Activated naive CD4-positive, alpha-beta T cell treated with anti-CD3 and anti-CD28 coated beads, Interleukin-2, amount 10 ng/mL, durations not matched to agents 7 days and 5 days (primary cell): Measurements from ENCODE around the gene CSF2.
A peak's percentile ranks its signal among the peaks of the same experiment; 100 is the strongest.

ENCODE experiments used
- CTCF ChIA-PET: fragments of 350-600 bp; sonication (Branson Sonifier 250); formaldehyde crosslinking; loops from one replicate; lab custom pipeline; 2021; ENCODE audit warnings: antibody characterized with exemption; lab: Charles Lee
- DNase-seq: peaks from one replicate; pipeline ENCODE4 v3.0.0-alpha.2; 2020
- H3K27ac Mint-ChIP-seq: one replicate; pipeline ENCODE4 v1.8.0; 2021; ENCODE audit warnings: mild to moderate bottlenecking, moderate library complexity, mixed read lengths
- H3K27me3 Mint-ChIP-seq: one replicate; pipeline ENCODE4 v1.8.0; 2021; ENCODE audit warnings: mild to moderate bottlenecking, mixed read lengths
- H3K36me3 Mint-ChIP-seq: one replicate; pipeline ENCODE4 v1.8.0; 2021; ENCODE audit warnings: mixed read lengths
- H3K4me1 Mint-ChIP-seq: one replicate; pipeline ENCODE4 v1.8.0; 2021; ENCODE audit warnings: mixed read lengths
- H3K4me3 Mint-ChIP-seq: one replicate; pipeline ENCODE4 v1.8.0; 2021; ENCODE audit warnings: mild to moderate bottlenecking, moderate library complexity, mixed read lengths
- H3K9me3 Mint-ChIP-seq: one replicate; pipeline ENCODE4 v1.8.0; 2021; ENCODE audit warnings: mixed read lengths

CSF2 gene

GRCh38 chr5:132067451-132067850, 6.1 kb upstream of the CSF2 start:
- DNase-seq = no peak
- H3K4me3 Mint-ChIP-seq = no peak overlapping the region
- CTCF ChIA-PET = interaction anchor here (1.0 to 3.4 kb wide), 3 partner anchors 67 to 123 kb away, joined by 4 to 16 read pairs (median 9); no protein-coding TSS in a partner anchor

GRCh38 chr5:132067941-132068808, 5.4 kb upstream of the CSF2 start:
- Mint-ChIP-seq H3K27me3 (peaks cover 50% of the 10 kb centered on the region), H3K4me1 (peaks cover 19% of the 10 kb centered on the region), H3K36me3 (no peaks in the 10 kb centered on the region), H3K4me3 (no peak overlapping the region), H3K9me3 (no peaks in the 10 kb centered on the region), H3K27ac (no peak overlapping the region)
- DNase-seq = no peak
- CTCF ChIA-PET = no interaction called here

More at GRCh38 chr5:132067451-132067850, 6.1 kb upstream of the CSF2 start:
- H3K4me1 Mint-ChIP-seq = peaks cover 22% of the 10 kb centered on the region
- H3K9me3 Mint-ChIP-seq = no peaks in the 10 kb centered on the region
- no peaks in the 10 kb centered on the region for H3K36me3 Mint-ChIP-seq
- peaks cover 49% of the 10 kb centered on the region for H3K27me3 Mint-ChIP-seq
- H3K27ac Mint-ChIP-seq = no peak overlapping the region

GRCh38 chr5:132069561-132069960, 4.0 kb upstream of the CSF2 start:
- CTCF ChIA-PET = interaction anchor here (0.7 kb wide), 1 partner anchor 266 kb away, joined by 3 read pairs; no protein-coding TSS in a partner anchor
- H3K4me1 Mint-ChIP-seq = peaks cover 17% of the 10 kb centered on the region

GRCh38 chr5:132069994-132070393, 3.6 kb upstream of the CSF2 start:
- DNase-seq = no peak

More at GRCh38 chr5:132069561-132069960, 4.0 kb upstream of the CSF2 start:
- peaks cover 45% of the 10 kb centered on the region for H3K27me3 Mint-ChIP-seq
- H3K36me3 Mint-ChIP-seq = no peaks in the 10 kb centered on the region
- no peak overlapping the region for H3K27ac Mint-ChIP-seq
- H3K9me3 Mint-ChIP-seq = no peaks in the 10 kb centered on the region
- no peak overlapping the region for H3K4me3 Mint-ChIP-seq
- DNase-seq = no peak

GRCh38 chr5:132070460-132071337, 2.9 kb upstream of the CSF2 start:
- CTCF ChIA-PET = no interaction called here
- no peak overlapping the region for H3K4me3 Mint-ChIP-seq
- no peak overlapping the region for H3K27ac Mint-ChIP-seq
- no peaks in the 10 kb centered on the region for H3K36me3 Mint-ChIP-seq
- H3K9me3 Mint-ChIP-seq = no peaks in the 10 kb centered on the region
- H3K4me1 Mint-ChIP-seq = peaks cover 16% of the 10 kb centered on the region
- peaks cover 42% of the 10 kb centered on the region for H3K27me3 Mint-ChIP-seq
- no peak for DNase-seq

More at GRCh38 chr5:132069994-132070393, 3.6 kb upstream of the CSF2 start:
- H3K27me3 Mint-ChIP-seq = peaks cover 42% of the 10 kb centered on the region
- H3K27ac Mint-ChIP-seq = no peak overlapping the region
- peaks cover 16% of the 10 kb centered on the region for H3K4me1 Mint-ChIP-seq
- CTCF ChIA-PET = interaction anchor here (0.7 kb wide), 1 partner anchor 265 kb away, joined by 3 read pairs; no protein-coding TSS in a partner anchor
- H3K9me3 Mint-ChIP-seq = no peaks in the 10 kb centered on the region
- H3K4me3 Mint-ChIP-seq = no peak overlapping the region
- H3K36me3 Mint-ChIP-seq = no peaks in the 10 kb centered on the region

- no peaks in the 10 kb centered on the region for H3K9me3 Mint-ChIP-seq
- peaks cover 17% of the 10 kb centered on the region for H3K4me1 Mint-ChIP-seq
- H3K4me3 Mint-ChIP-seq = no peak overlapping the region
- H3K36me3 Mint-ChIP-seq = no peaks in the 10 kb centered on the region
- peaks cover 36% of the 10 kb centered on the region for H3K27me3 Mint-ChIP-seq
- CTCF ChIA-PET = interaction anchor here (0.9 to 2.0 kb wide), 2 partner anchors 8 to 11 kb away, joined by 3 to 7 read pairs; no protein-coding TSS in a partner anchor
- no peak overlapping the region for H3K27ac Mint-ChIP-seq
- no peak for DNase-seq
Measured at GRCh38 chr5:132071338-132071707, 2.3 kb upstream of the CSF2 start.

GRCh38 chr5:132072070-132072469, 1.5 kb upstream of the CSF2 start:
- DNase-seq = no peak

GRCh38 chr5:132072528-132072927, 1.1 kb upstream of the CSF2 start:
- CTCF ChIA-PET = interaction anchor here (0.9 to 2.4 kb wide), 5 partner anchors 8 to 165 kb away, joined by 3 to 7 read pairs (median 7); no protein-coding TSS in a partner anchor
- Mint-ChIP-seq H3K27me3 (peaks cover 29% of the 10 kb centered on the region), H3K9me3 (no peaks in the 10 kb centered on the region), H3K4me1 (peaks cover 24% of the 10 kb centered on the region), H3K4me3 (no peak overlapping the region), H3K36me3 (no peaks in the 10 kb centered on the region), H3K27ac (no peak overlapping the region)
- DNase-seq = no peak

More at GRCh38 chr5:132072070-132072469, 1.5 kb upstream of the CSF2 start:
- Mint-ChIP-seq H3K27me3 (peaks cover 31% of the 10 kb centered on the region), H3K27ac (no peak overlapping the region), H3K9me3 (no peaks in the 10 kb centered on the region), H3K4me3 (no peak overlapping the region), H3K4me1 (peaks cover 21% of the 10 kb centered on the region), H3K36me3 (no peaks in the 10 kb centered on the region)
- CTCF ChIA-PET = interaction anchor here (0.9 to 2.4 kb wide), 5 partner anchors 9 to 166 kb away, joined by 3 to 7 read pairs (median 7); no protein-coding TSS in a partner anchor

GRCh38 chr5:132074091-132074771, 642 bp downstream of the CSF2 start:
- Mint-ChIP-seq H3K4me1 (peaks cover 24% of the 10 kb centered on the region), H3K27me3 (peaks cover 29% of the 10 kb centered on the region), H3K4me3 (no peak overlapping the region), H3K36me3 (no peaks in the 10 kb centered on the region), H3K9me3 (no peaks in the 10 kb centered on the region), H3K27ac (no peak overlapping the region)
- CTCF ChIA-PET = interaction anchor here (1.1 to 2.4 kb wide), 3 partner anchors 16 to 164 kb away, joined by 3 to 7 read pairs (median 5); no protein-coding TSS in a partner anchor
- no peak for DNase-seq

- Mint-ChIP-seq H3K27ac (no peak overlapping the region), H3K27me3 (peaks cover 25% of the 10 kb centered on the region), H3K4me1 (peaks cover 24% of the 10 kb centered on the region), H3K9me3 (no peaks in the 10 kb centered on the region), H3K4me3 (no peak overlapping the region), H3K36me3 (no peaks in the 10 kb centered on the region)
- peak; percentile 39 for DNase-seq
- CTCF ChIA-PET = interaction anchor here (1.6 kb wide), 1 partner anchor 59 kb away, joined by 5 read pairs; no protein-coding TSS in a partner anchor
Measured at GRCh38 chr5:132074772-132075718, 1.5 kb downstream of the CSF2 start.

- no peak overlapping the region for H3K27ac Mint-ChIP-seq
- H3K9me3 Mint-ChIP-seq = no peaks in the 10 kb centered on the region
- peaks cover 25% of the 10 kb centered on the region for H3K27me3 Mint-ChIP-seq
- DNase-seq = no peak
- no peaks in the 10 kb centered on the region for H3K36me3 Mint-ChIP-seq
- peaks cover 24% of the 10 kb centered on the region for H3K4me1 Mint-ChIP-seq
- CTCF ChIA-PET = no interaction called here
- H3K4me3 Mint-ChIP-seq = no peak overlapping the region
Measured at GRCh38 chr5:132075719-132076077, 2.1 kb downstream of the CSF2 start.

- peaks cover 21% of the 10 kb centered on the region for H3K4me1 Mint-ChIP-seq
- CTCF ChIA-PET = no interaction called here
- no peaks in the 10 kb centered on the region for H3K36me3 Mint-ChIP-seq
- no peak overlapping the region for H3K27ac Mint-ChIP-seq
- H3K9me3 Mint-ChIP-seq = no peaks in the 10 kb centered on the region
- peaks cover 24% of the 10 kb centered on the region for H3K27me3 Mint-ChIP-seq
- no peak overlapping the region for H3K4me3 Mint-ChIP-seq
- no peak for DNase-seq
Measured at GRCh38 chr5:132076202-132076830, 2.7 kb downstream of the CSF2 start.
